HG03342 (cell line): Measurements from ENCODE around the gene ROBO2.

Experiments used
- ATAC-seq: cut with Tn5 transposase; IDR thresholded peaks from one replicate; pipeline ENCODE4 v1.9.1; 2021; ENCODE audit warnings: mild to moderate bottlenecking, moderate library complexity; ENCODE audit not compliant: unreplicated experiment

The ROBO2 gene

GRCh38 chr3:77188210-77188609, 148.3 kb downstream of the ROBO2 start:
- no peak for ATAC-seq

DNA sequence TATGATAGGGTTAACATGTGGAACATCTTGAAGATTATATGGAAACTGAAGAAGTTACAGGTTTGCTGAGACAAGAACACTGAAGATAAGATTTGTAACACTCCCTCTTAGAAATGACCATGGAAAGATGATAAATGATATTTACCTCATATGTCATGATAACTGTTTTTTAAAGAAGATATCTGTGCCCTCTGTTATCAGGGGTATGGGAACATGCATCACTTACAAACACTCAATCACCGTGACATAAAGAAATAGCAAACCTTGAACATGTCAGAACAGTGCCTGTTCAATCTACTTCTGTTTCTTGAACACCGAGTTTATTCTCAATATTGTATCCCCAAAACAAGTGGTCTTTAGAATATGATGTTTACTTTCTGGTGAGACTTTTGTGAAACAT, 149.4 kb downstream of the ROBO2 start:
- ATAC-seq = no peak

DNA sequence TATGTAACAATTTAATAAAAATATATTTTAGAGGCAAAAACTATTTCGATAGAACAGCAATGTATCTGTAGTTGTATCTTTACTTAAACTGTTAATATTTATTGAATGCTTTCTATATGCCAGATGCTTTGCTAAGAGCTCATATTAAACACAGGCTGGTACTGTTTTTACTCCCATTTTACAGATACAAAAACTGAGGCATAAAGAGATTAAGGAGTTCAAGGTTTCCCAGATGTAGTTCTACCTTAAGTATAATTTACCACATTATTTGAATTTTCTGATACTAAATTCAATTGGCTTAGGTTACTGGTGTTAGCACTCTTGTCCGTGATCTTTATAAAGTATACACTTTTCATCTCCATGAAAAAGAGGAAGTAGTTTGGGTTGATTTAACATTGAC, 149.8 kb downstream of the ROBO2 start:
- ATAC-seq = no peak

- no peak for ATAC-seq
Observed at GRCh38 chr3:77190374-77190773, 150.5 kb downstream of the ROBO2 start.

GRCh38 chr3:77191014-77191413, 151.1 kb downstream of the ROBO2 start:
- no peak for ATAC-seq

- no peak for ATAC-seq
Observed at GRCh38 chr3:77191640-77192039, 151.7 kb downstream of the ROBO2 start.

GRCh38 chr3:77195766-77196545, 156.1 kb downstream of the ROBO2 start:
- ATAC-seq = no peak

GRCh38 chr3:77197408-77197807, 157.5 kb downstream of the ROBO2 start:
- ATAC-seq = no peak

DNA sequence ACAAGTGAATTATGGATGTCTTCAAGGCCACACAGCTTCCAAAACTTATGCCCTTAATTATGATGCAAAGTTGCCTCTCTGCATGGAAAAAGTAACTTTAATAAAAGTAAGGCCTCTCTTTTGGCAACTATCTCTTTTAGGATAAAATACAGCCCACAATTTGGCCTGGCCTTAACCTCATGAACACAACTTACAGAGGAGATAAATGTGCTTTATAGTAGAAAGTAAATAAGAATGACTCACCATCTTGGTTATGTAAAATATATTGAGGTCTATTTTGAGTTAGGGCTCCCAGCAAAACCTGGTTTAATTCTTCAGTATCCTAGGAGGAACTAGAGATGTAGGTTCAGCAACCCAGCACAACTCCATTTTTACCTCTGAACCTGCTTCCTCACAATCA, 164.0 kb downstream of the ROBO2 start:
- no peak for ATAC-seq

DNA sequence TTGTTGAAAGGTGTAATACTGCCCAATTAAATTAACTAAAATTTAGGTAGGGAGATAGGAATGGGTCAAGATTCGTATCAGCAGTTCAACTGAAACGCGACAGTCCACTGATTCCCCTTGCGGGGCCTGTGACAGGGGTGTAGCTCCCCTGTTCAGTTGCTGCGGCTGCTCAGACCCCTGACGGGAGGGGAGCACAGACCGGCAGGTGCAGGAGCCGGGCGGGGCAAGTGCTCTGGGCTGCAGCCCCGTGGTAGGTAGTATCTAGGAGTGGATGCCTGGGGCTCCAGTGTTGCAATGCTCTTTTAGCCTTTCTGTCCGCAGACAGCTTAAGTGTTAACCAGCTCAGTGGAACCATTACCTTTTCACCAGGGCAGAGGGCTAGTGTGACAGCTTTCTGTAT, 164.9 kb downstream of the ROBO2 start:
- ATAC-seq = no peak

- ATAC-seq = no peak
Observed at GRCh38 chr3:77207753-77208152, 167.9 kb downstream of the ROBO2 start.

DNA sequence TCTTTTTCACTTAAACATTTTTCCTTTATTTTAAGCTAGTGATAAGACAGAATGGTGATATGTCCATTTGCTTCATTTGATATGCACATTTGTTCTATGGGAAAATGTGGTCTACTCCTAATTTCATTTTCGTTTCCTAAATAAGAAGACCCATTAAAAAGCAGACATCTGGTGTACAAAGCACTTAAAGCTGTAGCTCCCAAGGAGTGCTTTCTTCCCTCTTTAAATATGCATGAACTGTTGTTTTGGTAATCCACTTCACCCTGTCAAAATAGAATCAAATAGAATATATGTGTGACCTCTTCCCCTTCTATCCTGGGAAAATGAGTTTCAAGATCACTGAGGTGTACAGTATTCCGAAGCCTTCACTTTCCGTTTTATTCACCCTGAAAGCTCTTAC, 182.8 kb downstream of the ROBO2 start:
- ATAC-seq = no peak

DNA sequence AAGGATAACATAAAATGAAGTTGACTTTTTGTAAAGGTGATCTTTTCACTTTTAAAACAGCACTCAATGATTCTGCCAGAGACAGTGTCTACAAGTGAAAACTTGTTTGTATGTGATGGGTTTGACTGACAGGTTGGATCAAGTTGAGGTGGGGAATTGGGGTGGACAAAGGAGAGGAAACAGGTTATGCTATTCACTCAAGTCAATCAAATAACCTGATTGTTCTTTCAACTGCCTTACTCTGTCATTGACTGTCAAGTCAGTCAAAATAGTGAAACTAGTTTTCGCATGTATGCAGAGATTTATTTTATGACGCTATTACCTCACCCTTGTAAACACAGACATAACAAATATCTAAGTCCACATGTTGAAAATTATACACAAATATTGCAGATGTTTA, 187.7 kb downstream of the ROBO2 start:
- no peak for ATAC-seq

DNA sequence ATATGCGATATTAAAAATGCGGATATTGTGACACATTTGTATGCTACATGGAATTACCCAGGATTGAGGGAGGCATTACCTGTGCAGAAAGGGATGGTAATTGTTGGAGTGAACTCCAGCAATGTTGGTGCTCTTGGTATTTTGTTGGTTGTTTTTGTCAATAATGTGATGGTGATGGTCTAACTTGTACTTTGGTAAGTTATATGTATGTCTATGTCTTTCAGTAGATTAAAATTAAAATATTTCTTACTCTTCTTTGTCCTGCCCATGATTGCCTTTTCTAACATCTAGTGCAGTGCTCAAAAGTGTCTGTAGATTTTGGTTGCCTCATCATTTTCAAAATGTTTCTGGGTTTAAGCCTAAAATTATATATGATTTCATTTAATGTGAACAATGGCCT, 192.7 kb downstream of the ROBO2 start:
- ATAC-seq = no peak

DNA sequence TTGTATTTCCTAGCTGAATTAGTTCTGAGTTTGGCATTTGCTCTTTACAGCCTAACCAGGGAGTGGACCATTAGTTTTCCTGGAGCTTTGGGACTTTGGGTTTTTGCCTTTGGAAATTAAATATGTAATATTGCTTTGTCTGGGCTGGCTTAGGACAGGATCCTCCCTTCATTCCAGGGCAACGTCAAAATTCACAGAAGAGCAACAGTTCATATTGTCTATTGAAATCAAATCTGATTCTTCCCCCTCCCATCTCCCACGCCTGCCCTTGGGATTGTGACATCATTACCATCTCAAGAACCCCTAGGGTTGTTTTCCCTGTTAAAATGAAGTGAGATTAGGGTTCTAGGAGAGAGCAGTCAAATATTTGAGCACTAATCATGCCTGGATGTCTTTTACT, 194.1 kb downstream of the ROBO2 start:
- no peak for ATAC-seq

GRCh38 chr3:77236118-77236517, 196.2 kb downstream of the ROBO2 start:
- ATAC-seq = no peak

DNA sequence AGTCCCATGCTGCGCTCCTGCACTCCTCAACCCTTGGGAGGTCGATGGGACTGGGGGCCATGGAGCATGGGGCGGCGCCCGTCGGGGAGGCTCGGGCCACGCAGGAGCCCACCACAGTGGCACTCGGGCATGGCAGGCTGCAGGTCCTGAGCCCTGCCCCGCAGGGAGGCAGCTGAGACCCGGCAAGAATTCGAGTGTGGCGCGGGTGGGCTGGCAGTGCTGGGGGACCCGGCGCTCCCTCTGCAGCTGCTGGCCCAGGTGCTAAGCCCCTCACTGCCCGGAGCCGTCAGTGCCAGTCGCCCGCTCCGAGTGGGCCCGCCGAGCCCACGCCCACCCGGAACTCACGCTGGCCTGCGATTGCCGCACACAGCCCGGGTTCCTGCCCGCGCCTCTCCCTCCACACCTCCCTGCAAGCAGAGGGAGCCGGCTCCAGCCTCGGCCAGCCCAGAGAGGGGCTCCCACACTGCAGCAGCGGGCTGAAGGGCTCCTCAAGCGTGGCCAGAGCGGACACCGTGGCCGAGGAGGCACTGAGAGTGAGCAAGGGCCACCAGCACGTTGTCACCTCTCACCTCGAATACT, 200.3 kb downstream of the ROBO2 start:
- no peak for ATAC-seq

- ATAC-seq = no peak
Observed at GRCh38 chr3:77242371-77242770, 202.5 kb downstream of the ROBO2 start.

DNA sequence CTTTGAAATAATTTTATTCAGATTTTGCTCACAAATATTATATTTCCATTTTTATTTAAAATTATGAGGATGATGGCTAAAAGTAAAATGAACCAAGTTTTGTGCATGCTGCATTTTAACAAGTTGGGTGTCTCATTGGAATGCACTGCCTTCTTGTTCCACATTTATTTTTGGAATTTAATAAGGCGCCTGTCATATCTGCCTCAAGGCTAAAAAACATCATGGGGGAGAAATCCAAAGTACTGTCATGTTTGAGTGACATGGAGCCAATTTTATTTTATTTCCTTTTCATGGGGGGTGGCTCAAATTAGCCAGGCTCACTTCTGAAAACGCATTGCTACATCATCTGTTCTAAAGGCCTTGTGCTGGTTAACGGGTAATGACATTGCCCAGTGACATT, 205.1 kb downstream of the ROBO2 start:
- no peak for ATAC-seq

DNA sequence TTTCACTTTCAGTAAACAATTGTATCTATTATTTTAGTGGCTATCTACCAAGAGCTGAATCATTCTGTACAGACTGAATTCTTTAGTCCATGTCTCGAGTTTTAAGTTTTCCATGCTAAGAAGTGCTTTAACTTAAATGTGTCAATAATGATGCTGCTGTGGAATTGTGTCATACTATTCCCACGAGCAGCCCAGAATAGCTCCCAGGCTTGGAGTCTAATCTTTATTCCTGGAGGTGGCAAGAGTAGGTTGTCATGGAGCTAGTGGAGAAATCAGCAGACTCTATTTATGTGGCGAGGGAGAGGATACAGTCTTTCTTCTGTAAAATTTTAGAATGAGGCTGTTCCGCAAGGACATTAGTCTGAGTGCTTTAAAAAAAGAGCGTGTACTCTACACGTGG, 207.2 kb downstream of the ROBO2 start:
- no peak for ATAC-seq

DNA sequence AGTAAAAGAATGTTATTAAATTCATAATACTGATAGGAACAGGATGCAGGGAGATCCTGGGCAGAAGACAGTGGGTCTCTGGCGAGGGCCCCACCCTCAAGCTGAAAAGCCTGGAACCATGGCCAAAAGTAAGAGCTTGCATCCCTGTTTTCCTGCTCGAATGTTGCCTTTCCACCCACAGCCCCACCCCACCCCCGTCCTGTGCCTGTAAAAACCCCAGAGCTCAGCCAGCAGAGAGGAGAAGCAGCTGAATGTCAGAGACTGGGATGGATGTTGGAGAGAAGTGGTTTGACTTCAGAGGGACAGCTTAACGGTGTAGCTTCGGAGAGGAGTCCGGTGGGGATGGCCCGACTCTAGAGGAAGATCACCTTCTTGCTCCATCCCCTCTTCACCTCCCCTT, 207.9 kb downstream of the ROBO2 start:
- ATAC-seq = no peak

DNA sequence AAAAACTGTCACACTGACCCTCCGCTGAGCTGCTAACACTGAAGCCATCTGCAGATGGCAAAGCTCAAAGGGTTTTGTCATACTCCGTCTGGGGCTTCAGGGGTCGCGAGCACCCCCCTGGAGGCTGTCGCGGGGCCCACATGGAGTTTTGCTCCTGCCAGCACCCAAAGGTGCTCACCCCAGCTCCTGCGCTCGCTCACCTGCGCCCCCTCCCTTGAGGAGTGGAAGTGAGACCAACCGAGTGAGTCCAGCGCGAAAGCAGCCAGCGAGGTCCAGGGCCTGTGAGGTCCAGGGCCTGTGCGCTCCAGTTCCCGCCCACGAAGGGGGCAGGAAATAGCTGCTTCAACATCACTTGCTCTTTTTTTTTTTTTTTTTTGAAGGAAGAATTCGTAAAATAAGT, 208.5 kb downstream of the ROBO2 start:
- ATAC-seq = no peak

DNA sequence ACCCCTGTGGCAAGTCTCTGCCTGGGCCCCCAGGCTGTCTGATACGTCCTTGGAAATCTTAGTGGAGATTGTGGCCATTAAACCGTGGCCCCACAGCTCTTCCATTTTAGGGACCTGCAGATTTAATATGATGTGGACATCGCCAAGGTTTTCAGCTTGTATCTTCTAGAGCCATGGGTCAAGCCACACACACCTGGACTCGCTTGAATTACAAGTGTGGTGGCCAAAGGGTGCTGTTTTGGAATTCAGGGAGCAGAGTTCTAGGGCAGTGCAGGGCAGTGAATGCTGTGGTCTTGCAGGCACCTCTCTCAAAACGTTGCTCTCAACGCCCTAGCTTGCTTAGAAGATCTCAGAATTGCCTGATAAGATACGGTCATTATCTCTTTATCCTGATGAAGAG, 211.2 kb downstream of the ROBO2 start:
- no peak for ATAC-seq
